IMR-90 (cell line): ENCODE results near the gene PINLYP. TPM values are rescaled to one million over a fixed set of nuclear protein-coding genes. Genes with fewer than 3 reads are reported as not detected.

Experiments used
- ATAC-seq: fragments of 200-7000 bp; cut with Tn5 transposase; 2 replicates; pipeline ENCODE4 v1.9.1; 2020; ENCODE audit warnings: low read depth, mild to moderate bottlenecking, moderate library complexity
- BruUV-seq: library from RNA; stranded (reverse); fragments of 400-500 nt; replicated peaks from 2 replicates; lab custom pipeline; 2021; lab: Mats Ljungman, UMichigan
- CTCF ChIA-PET: fragments of 300-600 bp; formaldehyde crosslinking; extraction: SDS; loops from one replicate; lab custom pipeline; 2021; ENCODE audit warnings: antibody characterized with exemption; lab: Yijun Ruan, JAX
- POLR2A ChIA-PET: fragments of 300-600 bp; sonication (Branson Sonifier 250); formaldehyde crosslinking; loops from one replicate; lab custom pipeline; 2022; ENCODE audit warnings: antibody characterized with exemption; ENCODE audit not compliant: unreplicated experiment; lab: Charles Lee
- DNase-seq: peaks from one replicate; pipeline ENCODE4 v3.0.0; 2013
- H2AFZ ChIP-seq: replicated peaks from 2 replicates; pipeline ENCODE3; 2013; ENCODE audit warnings: low read length, mild to moderate bottlenecking; ENCODE audit not compliant: poor library complexity
- H2AK5ac ChIP-seq: 2 replicates; pipeline ENCODE4 v1.6.1; 2013; ENCODE audit warnings: low read depth, low read length, inconsistent platforms
- H2AK9ac ChIP-seq: replicated peaks from 2 replicates; pipeline ENCODE3; 2013; ENCODE audit warnings: mild to moderate bottlenecking, low read depth, low read length, moderate library complexity; ENCODE audit not compliant: poor library complexity
- H2BK120ac ChIP-seq: 2 replicates; pipeline ENCODE4 v1.6.1; 2013; ENCODE audit warnings: low read depth, low read length, inconsistent platforms
- H2BK15ac ChIP-seq: 3 replicates; pipeline ENCODE4 v1.6.1; 2013; ENCODE audit warnings: low read depth, low read length, inconsistent platforms
- H2BK20ac ChIP-seq: 2 replicates; pipeline ENCODE4 v1.6.1; 2013; ENCODE audit warnings: low read depth, mild to moderate bottlenecking, inconsistent platforms, low read length, moderate library complexity
- H2BK5ac ChIP-seq: 2 replicates; pipeline ENCODE4 v1.6.1; 2013; ENCODE audit warnings: mild to moderate bottlenecking, low read depth, low read length, inconsistent platforms; ENCODE audit not compliant: poor library complexity, severe bottlenecking
- H3K14ac ChIP-seq: replicated peaks from 2 replicates; pipeline ENCODE4 v1.6.1; 2013; ENCODE audit warnings: low read depth, low read length, inconsistent platforms
- H3K18ac ChIP-seq: 2 replicates; pipeline ENCODE4 v1.6.1; 2013; ENCODE audit warnings: low read depth, low read length, control low read depth
- H3K23ac ChIP-seq: 2 replicates; pipeline ENCODE4 v1.6.1; 2013; ENCODE audit warnings: low read depth, low read length, inconsistent platforms
- H3K27ac ChIP-seq: 2 replicates; pipeline ENCODE4 v1.5.1; 2013; ENCODE audit warnings: mild to moderate bottlenecking, control low read depth, low read length; ENCODE audit not compliant: insufficient read depth
- H3K27me3 ChIP-seq: 2 replicates; pipeline ENCODE4 v1.6.1; 2013; ENCODE audit warnings: low read length; ENCODE audit not compliant: control insufficient read depth, insufficient read depth
- H3K36me3 ChIP-seq: 2 replicates; pipeline ENCODE4 v1.6.1; 2013; ENCODE audit warnings: low read length, mixed read lengths; ENCODE audit not compliant: control insufficient read depth, insufficient read depth
- H3K4ac ChIP-seq: 2 replicates; pipeline ENCODE4 v1.6.1; 2013; ENCODE audit warnings: low read depth, low read length, inconsistent platforms
- H3K4me1 ChIP-seq: 2 replicates; pipeline ENCODE4 v1.6.1; 2013; ENCODE audit warnings: low read length, mixed read lengths; ENCODE audit not compliant: control insufficient read depth, insufficient read depth
- H3K4me2 ChIP-seq: 2 replicates; pipeline ENCODE4 v1.6.1; 2013; ENCODE audit warnings: low read depth, mild to moderate bottlenecking, control low read depth, low read length, moderate library complexity
- H3K4me3 ChIP-seq: 2 replicates; pipeline ENCODE4 v1.5.1; 2013; ENCODE audit warnings: low read depth, mild to moderate bottlenecking, control low read depth, low read length, moderate library complexity; ENCODE audit not compliant: insufficient read depth
- H3K56ac ChIP-seq: 2 replicates; pipeline ENCODE4 v1.6.1; 2013; ENCODE audit warnings: low read length, inconsistent platforms; ENCODE audit not compliant: insufficient read depth; ENCODE audit errors: extremely low read depth
- H3K79me1 ChIP-seq, 2 experiments: 2 replicates each; pipeline ENCODE4 v1.6.1; 2013; ENCODE audit warnings: low read length in 2 of 2, inconsistent platforms in 1 of 2, low read depth in 1 of 2
- H3K9ac ChIP-seq: 2 replicates; pipeline ENCODE4 v1.6.1; 2013; ENCODE audit warnings: low read depth, low read length, control low read depth
- H3K9me1 ChIP-seq: 2 replicates; pipeline ENCODE4 v1.6.1; 2013; ENCODE audit warnings: low read length, inconsistent platforms; ENCODE audit not compliant: insufficient read depth
- H3K9me3 ChIP-seq: 2 replicates; pipeline ENCODE4 v1.6.1; 2013; ENCODE audit warnings: low read length; ENCODE audit not compliant: control insufficient read depth, insufficient read depth
- H4K20me1 ChIP-seq: 2 replicates; pipeline ENCODE4 v1.6.1; 2013; ENCODE audit warnings: low read length, inconsistent platforms; ENCODE audit not compliant: insufficient read depth
- H4K5ac ChIP-seq: 2 replicates; pipeline ENCODE4 v1.6.1; 2013; ENCODE audit warnings: mild to moderate bottlenecking, low read depth, low read length, control low read depth
- H4K8ac ChIP-seq, 2 experiments: 2 replicates each; pipeline ENCODE4 v1.6.1; 2013; ENCODE audit warnings: low read depth in 2 of 2, low read length in 2 of 2, control low read depth in 1 of 2, inconsistent platforms in 1 of 2
- H4K91ac ChIP-seq: 2 replicates; pipeline ENCODE4 v1.6.1; 2013; ENCODE audit warnings: low read depth, low read length, inconsistent platforms; ENCODE audit not compliant: insufficient read depth
- BHLHE40 ChIP-seq: fragments of 150-350 bp; IDR thresholded peaks from 2 replicates; pipeline ENCODE4 v1.6.1; 2016; ENCODE audit warnings: mild to moderate bottlenecking, low read depth, low read length
- CEBPB ChIP-seq: IDR thresholded peaks from 2 replicates; pipeline ENCODE4 v1.6.1; 2012; ENCODE audit warnings: low read depth, low read length, improper control_type of control experiment
- ELK1 ChIP-seq: fragments of 150-350 bp; IDR thresholded peaks from 2 replicates; pipeline ENCODE4 v1.6.1; 2016; ENCODE audit warnings: low read depth, mild to moderate bottlenecking, low read length, moderate library complexity, borderline replicate concordance
- MAZ ChIP-seq: IDR thresholded peaks from 2 replicates; pipeline ENCODE4 v1.6.1; 2012; ENCODE audit warnings: low read depth, mild to moderate bottlenecking, low read length, improper control_type of control experiment, moderate library complexity, borderline replicate concordance
- MXI1 ChIP-seq: IDR thresholded peaks from 2 replicates; pipeline ENCODE4 v1.6.1; 2012; ENCODE audit warnings: low read depth, mild to moderate bottlenecking, low read length, moderate library complexity, borderline replicate concordance
- SMC3 ChIP-seq: fragments of 150-350 bp; IDR thresholded peaks from 2 replicates; pipeline ENCODE4 v1.6.1; 2016; ENCODE audit warnings: low read depth, mild to moderate bottlenecking, antibody characterized with exemption, low read length, moderate library complexity
- USF2 ChIP-seq: fragments of 150-350 bp; IDR thresholded peaks from 2 replicates; pipeline ENCODE4 v1.6.1; 2017; ENCODE audit warnings: mild to moderate bottlenecking, antibody characterized with exemption, low read length, low read depth
- WGBS, 2 experiments: methylation state at CpG; one replicate each; pipeline versions ENCODE4 v1.1.5 to v1.1.7; 2013; ENCODE audit warnings: missing lambda C conversion rate in 2 of 2; ENCODE audit not compliant: insufficient read length in 1 of 2; ENCODE audit errors: extremely low coverage in 2 of 2; 5-methylcytosine and 5-hydroxymethylcytosine counted together
- dilution Hi-C: fragments of 300-500 bp; cut with HindIII; formaldehyde crosslinking; loops from one replicate; pipeline ENCODE4 v1.14.3; 2018; ENCODE audit warnings: low sequenced_read_pairs; ENCODE audit not compliant: unreplicated experiment
- in situ Hi-C: fragments of 300-500 bp; cut with MboI; formaldehyde crosslinking; loops from 3 replicates; pipeline ENCODE4 v1.14.3; 2019; ENCODE audit warnings: low sequenced_read_pairs, inconsistent platforms, mixed read lengths
- intact Hi-C: fragments of 100-400 bp; cut with micrococcal nuclease; formaldehyde crosslinking; loops from 2 replicates; pipeline ENCODE4 v1.10.0; 2022
- polyA plus RNA-seq, 3 experiments: library from polyadenylated mRNA; depleted of rRNA; stranded (reverse); fragments of >200 nt; gene quantifications; 2 replicates each; pipeline ENCODE4 v1.2.3, GENCODE V29; 2012; ENCODE audit warnings: low replicate concordance in 1 of 3
- total RNA-seq: library from RNA; depleted of rRNA; stranded (reverse); fragments of >200 nt; gene quantifications from 2 replicates; pipeline ENCODE4 v1.2.3, GENCODE V29; 2012

PINLYP gene
- total and polyA plus RNA-seq, 2 of the 4 experiments (the other 2 are of a cell fraction): 0.54 to 1.4 TPM

- no peak overlapping the region for H3K56ac ChIP-seq
- no peaks in the 10 kb centered on the region for H3K9me3 ChIP-seq
- H2BK120ac ChIP-seq: no peak overlapping the region
- no peak overlapping the region for H3K4me2 ChIP-seq
- no peaks in the 10 kb centered on the region for H3K27me3 ChIP-seq
- H4K20me1 ChIP-seq: no peaks in the 10 kb centered on the region
- no peak overlapping the region for H3K14ac ChIP-seq
- in situ Hi-C loops (no loop called here), dilution Hi-C loops (no loop called here), intact Hi-C loops (no loop called here)
- DNase-seq (no peak), ATAC-seq (no peak)
- CTCF ChIA-PET: no interaction called here
- H3K27ac ChIP-seq: no peak overlapping the region
- no peak overlapping the region for H4K91ac ChIP-seq
- 100% methylated on average over 1 of the region's 5 CpGs; no CpG with 5 or more reads in 1 of the 2 experiments for WGBS, 2 experiments
- no peak overlapping the region for H2AK5ac ChIP-seq
- H3K4me1 ChIP-seq: peaks cover 4% of the 10 kb centered on the region
- no peak overlapping the region for H4K8ac ChIP-seq
- 0 out of 2 replicates have a peak, but pooled peaks cover 1% of the 10 kb centered on the region for H3K36me3 ChIP-seq
- POLR2A ChIA-PET: no interaction called here
- no TSS peak for BruUV-seq
- H2BK5ac ChIP-seq: no peak overlapping the region
- peaks cover 37 to 62% of the 10 kb centered on the region in 2 experiments for H3K79me1 ChIP-seq
- H3K9me1 ChIP-seq: peaks cover 6% of the 10 kb centered on the region; the same call in 1 of the 2 replicates
- no peak overlapping the region for H4K5ac ChIP-seq
- H3K4ac ChIP-seq: no peak overlapping the region
- H2AFZ ChIP-seq: no peak overlapping the region
- no peak overlapping the region for H3K4me3 ChIP-seq
- no peak overlapping the region for H3K18ac ChIP-seq
- TF ChIP-seq USF2 (no peak), SMC3 (no peak), CEBPB (no peak), ELK1 (no peak), BHLHE40 (no peak), MAZ (no peak), MXI1 (no peak)
- H2BK15ac ChIP-seq: no peak overlapping the region
- H3K9ac ChIP-seq: no peak overlapping the region
- H2AK9ac ChIP-seq: no peak overlapping the region
- no peak overlapping the region for H3K23ac ChIP-seq
- no peak overlapping the region for H2BK20ac ChIP-seq
These were observed 5.9 kb upstream of the PINLYP start for GRCh38 chr19:43569657-43570056.
